ENCODE measurements around the gene AMOTL2. TPM values are rescaled to one million over a fixed set of nuclear protein-coding genes. Genes with fewer than 3 reads are reported as not detected.
A peak's percentile ranks its signal among the peaks of the same experiment; 100 is the strongest.

AMOTL2 gene
- total RNA-seq, result 45.8 and 98.2 TPM in 2 replicates

- DNase-seq (ENCODE audit: low read depth in 2 of 2), result peak; percentile 90 to 95
These were observed at the start of gene AMOTL2 for GRCh38 chr3:134374105-134374790. TSS of gene AMOTL2 (minus strand) at chr3:134374447. CDS start at chr3:134371433, 3,014 bp downstream.

- DNase-seq (ENCODE audit: low read depth in 2 of 2), result no peak
These were observed 48.9 kb upstream of the AMOTL2 start for GRCh38 chr3:134423153-134423552.

- no peak for DNase-seq (ENCODE audit: low read depth in 2 of 2)
These were observed 45.7 kb upstream of the AMOTL2 start for GRCh38 chr3:134419960-134420321.

- no peak for DNase-seq (ENCODE audit: low read depth in 2 of 2)
These were observed 45.1 kb upstream of the AMOTL2 start for GRCh38 chr3:134419214-134419959.

- DNase-seq (ENCODE audit: low read depth in 2 of 2), result no peak
These were observed 34.8 kb upstream of the AMOTL2 start for GRCh38 chr3:134409041-134409440.

GRCh38 chr3:134407239-134407625, 33.0 kb upstream of the AMOTL2 start:
- no peak for DNase-seq (ENCODE audit: low read depth in 2 of 2)

- peak in 1 of 2 donors; percentile 37 for DNase-seq (ENCODE audit: low read depth in 2 of 2)
These were observed 32.3 kb upstream of the AMOTL2 start for GRCh38 chr3:134406331-134407238.

- no peak for DNase-seq (ENCODE audit: low read depth in 2 of 2)
These were observed 30.2 kb upstream of the AMOTL2 start for GRCh38 chr3:134404366-134404885.

GRCh38 chr3:134397755-134398154, 23.5 kb upstream of the AMOTL2 start:
- no peak for DNase-seq (ENCODE audit: low read depth in 2 of 2)

GRCh38 chr3:134395103-134395502, 20.9 kb upstream of the AMOTL2 start:
- DNase-seq (ENCODE audit: low read depth in 2 of 2), result no peak

GRCh38 chr3:134394380-134394779, 20.1 kb upstream of the AMOTL2 start:
- no peak for DNase-seq (ENCODE audit: low read depth in 2 of 2)

GRCh38 chr3:134393074-134393473, 18.8 kb upstream of the AMOTL2 start:
- DNase-seq (ENCODE audit: low read depth in 2 of 2), result no peak

GRCh38 chr3:134392336-134392983, 18.2 kb upstream of the AMOTL2 start:
- DNase-seq (ENCODE audit: low read depth in 2 of 2), result peak in 1 of 2 donors; percentile 63

GRCh38 chr3:134389865-134390264, 15.6 kb upstream of the AMOTL2 start:
- DNase-seq (ENCODE audit: low read depth in 2 of 2), result no peak

GRCh38 chr3:134388788-134389485, 14.7 kb upstream of the AMOTL2 start:
- DNase-seq (ENCODE audit: low read depth in 2 of 2), result no peak

- no peak for DNase-seq (ENCODE audit: low read depth in 2 of 2)
These were observed 14.0 kb upstream of the AMOTL2 start for GRCh38 chr3:134388292-134388691.

GRCh38 chr3:134387293-134387692, 13.0 kb upstream of the AMOTL2 start:
- DNase-seq (ENCODE audit: low read depth in 2 of 2), result no peak

- DNase-seq (ENCODE audit: low read depth in 2 of 2), result no peak
These were observed 10.7 kb upstream of the AMOTL2 start for GRCh38 chr3:134384963-134385362.

GRCh38 chr3:134381831-134382442, 7.7 kb upstream of the AMOTL2 start:
- DNase-seq (ENCODE audit: low read depth in 2 of 2), result no peak

- DNase-seq (ENCODE audit: low read depth in 2 of 2), result no peak
These were observed 6.8 kb upstream of the AMOTL2 start for GRCh38 chr3:134381076-134381475.
